Measurements from ENCODE around the gene HOXB5.

Gene HOXB5

DNA sequence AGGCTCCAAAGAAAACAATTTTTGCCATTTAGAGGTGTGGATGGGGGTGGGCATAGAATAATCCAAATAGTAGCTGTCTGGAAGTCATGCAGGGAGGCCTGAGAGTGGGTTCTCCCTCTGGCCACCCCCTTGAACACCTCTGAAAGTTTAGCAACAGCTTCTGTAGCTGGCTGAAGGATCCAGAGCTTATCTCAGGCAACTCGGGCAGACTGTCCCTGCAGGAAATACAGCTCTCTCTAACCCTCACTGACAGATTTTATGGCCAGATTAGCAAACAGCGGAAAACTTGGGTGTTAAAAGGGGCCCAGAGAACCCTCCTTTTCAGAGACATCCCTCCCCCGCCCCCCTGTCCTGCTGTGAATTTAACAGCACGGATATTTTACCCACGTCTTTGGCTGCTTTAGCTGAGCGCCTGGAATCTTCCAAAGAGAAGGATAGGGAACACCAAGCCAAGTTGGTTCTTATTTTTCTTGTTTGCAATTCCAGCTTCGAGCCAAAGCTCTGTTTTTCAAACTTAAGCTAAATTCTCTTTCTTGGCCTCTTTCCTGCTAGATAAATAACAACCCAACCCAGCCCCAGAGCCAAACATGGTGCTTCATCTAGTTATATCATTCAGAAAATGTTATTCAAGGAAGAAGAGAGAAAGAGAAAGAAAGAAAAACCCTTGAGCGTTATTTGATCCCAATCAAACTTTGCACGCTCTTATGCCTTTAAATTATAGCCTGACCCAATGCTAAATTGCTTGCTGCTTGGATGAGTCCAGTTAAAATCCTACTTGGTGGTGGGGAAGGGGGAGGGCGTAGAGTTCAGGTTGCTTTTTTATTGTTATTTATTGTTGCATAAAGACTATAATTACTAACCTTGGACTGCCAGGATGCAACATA is 46.4 kb downstream of the HOXB5 start:
- no peak for DNase-seq (ENCODE audit: low read depth)

DNA sequence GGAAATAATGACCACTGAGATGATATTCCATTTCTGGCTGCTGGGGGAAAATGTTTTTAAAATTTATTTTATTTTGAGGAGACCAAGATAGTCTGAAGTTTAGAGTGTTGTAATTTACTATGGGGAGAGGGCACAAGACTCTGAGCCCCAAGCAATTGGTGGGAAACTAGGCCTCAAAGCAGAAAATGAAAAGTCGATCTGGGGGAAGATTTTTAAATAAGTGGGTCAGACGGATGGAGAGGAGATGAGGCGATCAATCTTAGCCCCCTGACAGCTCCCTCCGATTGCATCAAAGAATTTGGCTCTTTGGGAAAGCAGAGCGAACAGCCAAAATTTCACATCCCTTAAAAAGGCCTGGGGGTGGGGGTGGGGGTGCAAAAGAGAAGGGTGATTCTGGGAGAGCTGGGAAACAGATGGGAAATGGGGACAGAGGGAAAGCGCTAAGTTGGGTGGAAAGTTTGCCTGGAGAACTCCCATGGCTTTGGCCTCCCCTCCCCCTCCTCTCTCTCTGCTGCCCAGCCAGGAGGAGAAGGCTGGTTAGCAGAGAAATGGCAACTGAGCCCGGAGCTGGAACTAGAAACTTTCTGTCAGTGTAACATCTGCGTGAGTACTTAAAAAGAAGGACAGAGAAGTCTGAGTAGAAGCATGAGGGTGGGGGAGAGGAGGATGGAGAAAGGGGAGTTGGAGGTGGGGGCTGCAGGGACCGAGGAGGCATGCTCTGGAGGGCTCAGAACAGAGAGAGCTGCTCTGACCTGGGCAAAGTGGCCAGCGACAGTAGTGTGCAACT is 47.2 kb downstream of the HOXB5 start:
- no peak for DNase-seq (ENCODE audit: low read depth)

DNA sequence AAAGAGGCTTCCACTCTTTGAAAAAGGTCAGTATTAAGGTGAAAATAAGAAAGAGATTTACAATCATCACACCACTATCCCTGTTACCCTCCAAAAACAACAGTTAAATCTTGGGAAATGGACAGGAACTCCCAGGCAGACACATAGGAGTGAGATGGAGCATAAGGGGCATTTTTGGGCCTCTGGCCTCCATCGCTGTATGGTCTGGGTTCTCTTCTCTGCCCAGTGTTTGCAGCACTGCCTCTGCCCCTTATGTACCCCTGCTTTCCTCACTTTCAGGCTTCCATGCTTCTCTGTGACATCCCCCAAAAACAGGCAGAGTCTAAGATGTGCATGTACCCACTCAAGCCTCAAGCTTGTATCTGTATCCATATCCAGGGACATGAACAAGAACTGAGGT is 48.0 kb downstream of the HOXB5 start:
- no peak for DNase-seq (ENCODE audit: low read depth)

DNA sequence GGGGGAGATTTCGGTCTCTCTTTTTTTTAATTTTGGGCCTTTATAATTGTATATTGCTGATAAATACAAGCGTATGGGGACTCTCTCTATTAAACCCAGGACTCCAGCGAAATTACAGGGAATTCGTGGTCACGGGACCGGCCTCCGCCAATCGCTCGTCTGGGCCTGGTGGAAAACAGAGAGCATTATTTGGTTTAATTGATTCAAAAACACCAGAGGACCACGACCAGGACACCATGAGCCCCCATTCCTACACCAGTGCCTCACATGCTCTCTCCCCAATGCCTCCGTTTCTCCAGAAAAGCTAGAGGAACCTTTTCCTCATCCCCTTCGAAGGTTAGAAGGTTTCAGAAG is 48.6 kb downstream of the HOXB5 start, which contains the start of gene HOXB2:
Gene HOXB2, minus strand, starts transcription at position 88 of the 354 bp plus-strand sequence. CDS start 198 bp downstream, outside the sequence.
- no peak for DNase-seq (ENCODE audit: low read depth)

DNA sequence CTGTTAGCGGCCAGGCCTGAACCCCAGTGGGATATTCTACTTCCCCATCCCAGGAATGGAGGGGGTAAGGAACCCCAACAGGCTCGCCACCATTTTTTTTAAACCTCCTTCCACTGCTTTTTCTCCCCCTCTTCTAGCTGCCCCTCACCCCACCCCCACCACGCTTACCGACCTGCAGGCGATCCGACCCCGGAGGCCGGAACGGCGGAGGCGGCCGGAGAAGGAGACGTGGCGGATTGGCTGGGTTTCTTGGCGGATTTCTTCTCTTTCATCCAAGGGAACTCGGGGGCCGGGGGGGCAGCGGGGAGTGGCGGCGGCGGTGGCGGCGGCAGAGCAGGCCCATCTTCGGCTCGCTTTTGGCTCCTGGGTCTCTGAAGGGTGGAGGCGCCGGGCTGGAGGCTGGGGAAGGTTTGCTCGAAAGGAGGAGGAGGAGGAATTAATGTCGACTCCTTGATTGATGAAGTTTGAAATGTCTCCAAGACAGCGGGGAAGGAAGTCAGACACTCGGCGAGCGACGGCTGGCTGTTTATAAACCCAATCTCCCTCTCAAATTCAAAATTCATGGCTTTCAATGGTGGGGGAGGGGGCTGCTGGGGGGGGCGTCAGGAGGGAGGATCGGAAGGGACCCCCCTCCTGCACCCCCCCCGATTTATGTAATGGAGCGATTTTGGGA is 49.1 kb downstream of the HOXB5 start:
- no peak for DNase-seq (ENCODE audit: low read depth)

DNA sequence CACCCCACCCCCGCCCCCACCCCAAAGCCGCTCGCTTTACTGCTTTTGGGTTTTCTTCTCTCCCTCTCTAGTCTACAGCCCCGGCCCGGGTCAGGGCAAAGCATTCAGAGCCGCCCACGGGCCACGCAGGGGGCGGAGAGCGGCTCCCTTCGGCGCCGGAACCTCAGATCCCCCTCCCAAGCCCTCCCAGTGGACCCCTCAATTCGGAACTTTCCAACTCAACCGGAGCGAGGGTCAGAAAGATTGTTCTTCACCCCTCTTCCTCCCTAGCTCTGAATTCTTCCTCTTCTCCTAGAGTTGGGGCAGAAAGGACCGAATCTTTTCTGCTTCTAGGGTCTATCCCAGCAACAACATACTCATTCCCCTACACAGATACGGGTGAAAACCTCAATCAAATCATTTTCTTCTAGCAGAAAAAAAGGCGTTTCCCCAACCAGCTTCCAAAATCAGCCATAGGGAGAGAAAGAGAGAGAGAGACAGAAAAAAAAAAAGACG is 49.7 kb downstream of the HOXB5 start:
- DNase-seq (ENCODE audit: low read depth), result peak; percentile 20

DNA sequence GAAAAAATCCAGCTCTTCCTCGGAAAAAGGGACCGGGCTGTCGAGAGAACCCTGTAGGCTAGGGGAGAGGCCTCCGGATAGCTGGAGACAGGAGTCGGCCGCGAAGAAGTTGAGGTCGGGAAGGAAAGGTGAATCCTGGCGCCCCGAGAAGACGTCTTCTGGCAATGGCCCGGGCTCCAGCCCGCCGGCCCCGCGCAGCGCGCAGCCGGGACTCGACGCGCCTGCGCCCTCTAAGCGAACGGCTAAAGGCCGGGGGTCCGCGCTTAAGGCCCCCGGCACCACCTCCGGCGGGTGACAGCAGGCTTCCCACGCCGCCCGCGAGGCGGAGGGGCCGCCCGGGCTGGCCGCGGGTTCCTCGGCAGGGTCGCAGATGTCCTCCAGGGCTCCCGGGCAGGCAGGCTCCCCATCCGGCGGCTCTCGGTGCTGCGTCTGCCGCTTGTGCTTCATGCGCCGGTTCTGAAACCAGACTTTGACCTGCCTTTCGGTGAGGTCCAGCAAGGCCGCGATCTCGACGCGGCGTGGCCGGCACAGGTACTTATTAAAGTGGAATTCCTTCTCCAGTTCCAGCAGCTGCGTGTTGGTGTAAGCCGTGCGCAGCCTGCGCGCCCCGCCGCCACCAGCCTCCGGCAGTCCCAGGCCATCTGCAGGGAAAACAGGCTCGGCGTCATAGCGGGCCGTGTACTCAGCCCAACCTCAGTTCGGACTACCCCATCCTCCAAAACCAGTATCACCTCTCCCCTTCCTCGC is 50.3 kb downstream of the HOXB5 start:
- DNase-seq (ENCODE audit: low read depth), result peak; percentile 27

DNA sequence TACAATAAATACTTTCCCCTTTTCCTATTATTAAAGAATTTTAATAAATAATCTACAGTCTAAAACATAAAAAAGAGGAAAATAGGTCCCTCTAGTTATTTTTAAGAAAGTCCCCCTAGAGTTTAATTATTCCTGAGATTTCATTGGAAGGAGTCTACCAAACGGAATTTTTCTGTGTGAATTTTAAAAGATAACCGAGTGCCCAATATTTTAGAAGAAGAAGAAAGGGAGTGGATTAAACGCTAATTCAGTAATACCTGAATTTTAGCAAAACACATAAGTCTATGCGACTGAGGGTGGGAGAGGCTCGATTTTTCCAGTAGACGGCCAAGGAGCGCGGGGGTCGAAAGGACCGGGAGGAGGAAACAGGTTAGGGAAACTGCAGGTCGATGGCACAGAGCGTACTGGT is 50.9 kb downstream of the HOXB5 start:
- DNase-seq (ENCODE audit: low read depth), result no peak

DNA sequence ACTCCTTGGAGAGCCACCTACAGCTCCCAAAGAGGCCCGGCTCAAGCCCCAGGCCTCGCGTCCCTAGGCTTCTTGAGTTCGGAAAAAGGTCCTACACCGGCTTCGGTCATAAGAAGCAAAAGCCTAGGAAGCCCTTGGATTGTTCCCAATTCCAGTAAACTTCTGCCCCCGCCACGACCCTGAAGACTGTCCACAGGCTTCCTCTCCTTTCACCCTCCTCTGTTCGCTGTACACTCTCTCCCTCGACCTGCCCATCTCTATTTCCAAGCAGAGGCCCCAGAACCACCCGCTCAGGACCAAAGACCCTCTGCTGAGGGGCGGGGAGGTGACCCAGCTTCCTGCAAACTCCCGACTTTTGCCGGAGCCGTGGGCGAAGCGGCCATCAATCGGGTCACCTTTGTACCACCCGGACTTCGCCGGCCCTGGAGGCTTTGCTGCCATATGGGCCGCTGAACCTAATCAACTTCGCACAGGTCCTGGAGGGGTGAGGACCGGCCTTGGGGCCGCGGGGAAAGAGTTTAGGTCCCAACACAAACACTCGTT is 51.4 kb downstream of the HOXB5 start:
- no peak for DNase-seq (ENCODE audit: low read depth)

DNA sequence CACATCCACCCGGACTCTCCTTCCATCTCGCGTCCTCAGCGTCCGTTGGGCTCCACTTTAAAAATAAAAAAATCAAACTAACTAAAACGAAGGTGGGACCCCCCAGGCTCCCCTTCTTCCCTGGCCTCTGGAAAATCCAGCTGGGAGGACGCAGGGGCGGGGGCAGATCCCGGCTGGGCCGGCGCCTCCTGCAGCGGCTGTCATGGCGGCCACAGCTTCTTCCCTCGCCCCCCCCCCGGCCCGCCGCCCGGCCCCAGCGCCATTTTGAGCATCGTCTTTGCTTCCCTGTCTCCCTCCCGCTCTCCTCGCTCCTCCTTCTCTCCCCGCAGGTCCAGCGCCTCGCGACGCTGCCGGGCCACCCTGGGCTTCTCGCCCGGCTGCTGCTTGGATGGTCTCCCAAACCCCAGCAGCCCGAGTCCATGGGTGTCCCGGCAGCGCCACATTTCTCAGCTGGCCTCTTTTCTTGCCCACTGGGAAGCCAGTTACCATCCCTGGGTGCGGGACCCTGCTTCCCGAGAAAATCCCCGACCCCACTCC is 51.9 kb downstream of the HOXB5 start:
- DNase-seq (ENCODE audit: low read depth), result peak; percentile 14

Data from stimulated activated CD8-positive, alpha-beta memory T cell treated with anti-CD3 and anti-CD28 coated beads, Interleukin-12 subunit alpha, Interleukin-12 subunit beta, amount 100 ng/mL, for 4 hours (primary cell).